Skeletal muscle cell (primary cell): ENCODE data around the gene PPP2R3B.
A peak's percentile ranks its signal among the peaks of the same experiment; 100 is the strongest.

ENCODE experiments used
- DNase-seq: peaks from one replicate; pipeline ENCODE4 v3.0.0-alpha.2; 2010; ENCODE audit warnings: low read depth
- H3K4me3 ChIP-seq: 2 replicates; pipeline ENCODE4 v1.5.1; 2011; ENCODE audit warnings: low read depth, mild to moderate bottlenecking, control low read depth, low read length, moderate library complexity

PPP2R3B gene

GRCh38 chrX:373641-374471 is 12.9 kb downstream of the PPP2R3B start:
- DNase-seq = no peak
- peak overlapping the region; percentile 59 for H3K4me3 ChIP-seq

GRCh38 chrX:372856-373640 is 13.7 kb downstream of the PPP2R3B start:
- no peak for DNase-seq
- H3K4me3 ChIP-seq = peak overlapping the region; percentile 59

- no peak for DNase-seq
- no peak overlapping the region for H3K4me3 ChIP-seq
These were observed 14.8 kb downstream of the PPP2R3B start for GRCh38 chrX:371907-372306.

- no peak for DNase-seq
- no peak overlapping the region for H3K4me3 ChIP-seq
These were observed 15.6 kb downstream of the PPP2R3B start for GRCh38 chrX:370963-371745.

- DNase-seq = no peak
- H3K4me3 ChIP-seq = no peak overlapping the region
These were observed 16.3 kb downstream of the PPP2R3B start for GRCh38 chrX:370244-370962.

GRCh38 chrX:369563-370101 is 17.1 kb downstream of the PPP2R3B start:
- no peak for DNase-seq
- no peak overlapping the region for H3K4me3 ChIP-seq

GRCh38 chrX:368811-369562 is 17.7 kb downstream of the PPP2R3B start:
- DNase-seq = peak; percentile 25

GRCh38 chrX:367866-368265 is 18.8 kb downstream of the PPP2R3B start:
- no peak for DNase-seq
- H3K4me3 ChIP-seq = no peak overlapping the region

More at GRCh38 chrX:368811-369562, 17.7 kb downstream of the PPP2R3B start:
- H3K4me3 ChIP-seq = no peak overlapping the region

- no peak overlapping the region for H3K4me3 ChIP-seq
- no peak for DNase-seq
These were observed 19.4 kb downstream of the PPP2R3B start for GRCh38 chrX:367349-367748.

GRCh38 chrX:363621-364375 is 22.9 kb downstream of the PPP2R3B start:
- no peak for DNase-seq

GRCh38 chrX:362937-363620 is 23.6 kb downstream of the PPP2R3B start:
- no peak for DNase-seq
- no peak overlapping the region for H3K4me3 ChIP-seq

More at GRCh38 chrX:363621-364375, 22.9 kb downstream of the PPP2R3B start:
- no peak overlapping the region for H3K4me3 ChIP-seq

- DNase-seq = no peak
- no peak overlapping the region for H3K4me3 ChIP-seq
These were observed 24.4 kb downstream of the PPP2R3B start for GRCh38 chrX:362351-362750.

- H3K4me3 ChIP-seq = no peak overlapping the region
- DNase-seq = no peak
These were observed 25.2 kb downstream of the PPP2R3B start for GRCh38 chrX:361231-362145.

- DNase-seq = no peak
- H3K4me3 ChIP-seq = no peak overlapping the region
These were observed 26.1 kb downstream of the PPP2R3B start for GRCh38 chrX:360496-361150.

GRCh38 chrX:358651-359143 is 28.0 kb downstream of the PPP2R3B start:
- no peak overlapping the region for H3K4me3 ChIP-seq
- no peak for DNase-seq
